GM12864 (cell line): ENCODE measurements around the gene P2RX1.

Experiments
- DNase-seq: peaks from one replicate; pipeline ENCODE4 v3.0.0-alpha.2; 2011; ENCODE audit warnings: low read depth
- H3K4me3 ChIP-seq: 2 replicates; pipeline ENCODE4 v1.5.1; 2011; ENCODE audit warnings: mild to moderate bottlenecking, low read depth, low read length, control low read depth
- TF ChIP-seq, protein P1 (sequence below): IDR thresholded peaks from 2 replicates; pipeline ENCODE4 v1.5.1; 2011; ENCODE audit warnings: low read depth, mild to moderate bottlenecking, moderate library complexity, low read length, control low read depth, inconsistent platforms; ENCODE audit errors: missing control alignments

The P2RX1 gene

GRCh38 chr17:3956983-3957382, 40.7 kb upstream of the P2RX1 start:
- DNase-seq = no peak

GRCh38 chr17:3956327-3956957, 40.2 kb upstream of the P2RX1 start:
- no peak for DNase-seq
- TF ChIP-seq, protein P1, sequence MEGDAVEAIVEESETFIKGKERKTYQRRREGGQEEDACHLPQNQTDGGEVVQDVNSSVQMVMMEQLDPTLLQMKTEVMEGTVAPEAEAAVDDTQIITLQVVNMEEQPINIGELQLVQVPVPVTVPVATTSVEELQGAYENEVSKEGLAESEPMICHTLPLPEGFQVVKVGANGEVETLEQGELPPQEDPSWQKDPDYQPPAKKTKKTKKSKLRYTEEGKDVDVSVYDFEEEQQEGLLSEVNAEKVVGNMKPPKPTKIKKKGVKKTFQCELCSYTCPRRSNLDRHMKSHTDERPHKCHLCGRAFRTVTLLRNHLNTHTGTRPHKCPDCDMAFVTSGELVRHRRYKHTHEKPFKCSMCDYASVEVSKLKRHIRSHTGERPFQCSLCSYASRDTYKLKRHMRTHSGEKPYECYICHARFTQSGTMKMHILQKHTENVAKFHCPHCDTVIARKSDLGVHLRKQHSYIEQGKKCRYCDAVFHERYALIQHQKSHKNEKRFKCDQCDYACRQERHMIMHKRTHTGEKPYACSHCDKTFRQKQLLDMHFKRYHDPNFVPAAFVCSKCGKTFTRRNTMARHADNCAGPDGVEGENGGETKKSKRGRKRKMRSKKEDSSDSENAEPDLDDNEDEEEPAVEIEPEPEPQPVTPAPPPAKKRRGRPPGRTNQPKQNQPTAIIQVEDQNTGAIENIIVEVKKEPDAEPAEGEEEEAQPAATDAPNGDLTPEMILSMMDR = no peak
- no peak overlapping the region for H3K4me3 ChIP-seq

More at GRCh38 chr17:3956983-3957382, 40.7 kb upstream of the P2RX1 start:
- no peak overlapping the region for H3K4me3 ChIP-seq
- TF ChIP-seq, protein P1 = no peak

DNA sequence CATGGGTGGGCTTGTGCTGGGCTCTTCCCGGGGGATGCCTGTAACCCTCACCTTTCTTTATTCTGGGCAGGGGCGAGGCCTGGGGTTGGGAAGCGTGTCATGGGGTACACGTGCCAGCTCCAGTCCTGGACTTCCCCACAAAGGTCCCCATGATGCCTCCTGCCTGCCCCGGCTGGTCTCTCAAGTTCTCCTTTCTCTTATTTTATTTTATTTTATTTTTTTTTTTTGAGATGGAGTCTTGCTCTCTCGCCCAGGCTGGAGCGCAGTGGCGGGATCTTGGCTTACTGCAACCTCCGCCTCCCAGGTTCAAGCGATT, 39.4 kb upstream of the P2RX1 start:
- DNase-seq = no peak
- no peak overlapping the region for H3K4me3 ChIP-seq
- TF ChIP-seq, protein P1 = no peak

- H3K4me3 ChIP-seq = no peak overlapping the region
- TF ChIP-seq, protein P1 = no peak
- DNase-seq = no peak
These were observed 38.9 kb upstream of the P2RX1 start for GRCh38 chr17:3954976-3955672.

GRCh38 chr17:3954086-3954485, 37.8 kb upstream of the P2RX1 start:
- H3K4me3 ChIP-seq = no peak overlapping the region
- DNase-seq = no peak
- TF ChIP-seq, protein P1 = no peak

- TF ChIP-seq, protein P1 = no peak
- no peak overlapping the region for H3K4me3 ChIP-seq
- no peak for DNase-seq
These were observed 37.3 kb upstream of the P2RX1 start for GRCh38 chr17:3953542-3953941.

DNA sequence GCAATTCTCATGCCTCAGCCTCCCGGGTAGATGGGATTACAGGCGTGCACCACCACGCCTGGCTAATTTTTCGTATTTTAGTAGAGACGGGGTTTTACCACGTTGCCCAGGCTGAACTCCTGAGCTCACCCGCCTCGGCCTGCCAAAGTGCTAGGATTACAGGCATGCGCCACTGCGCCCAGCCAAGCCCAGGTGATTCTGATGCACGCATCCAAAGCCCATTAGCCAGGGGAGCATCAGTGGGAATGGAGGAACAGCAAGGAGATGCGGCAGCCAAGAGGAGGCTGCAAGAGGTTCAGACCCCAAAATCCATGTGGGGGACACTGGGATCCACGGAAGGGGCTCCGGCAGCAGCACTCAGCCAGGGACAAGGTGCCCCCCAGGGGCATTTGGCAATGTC, 35.9 kb upstream of the P2RX1 start:
- TF ChIP-seq, protein P1 = no peak
- DNase-seq = no peak
- no peak overlapping the region for H3K4me3 ChIP-seq
